NAMALWA (cell line): ENCODE data around the gene B3GALNT1.

Experiments used
- DNase-seq: peaks from one replicate; pipeline ENCODE4 v3.0.0-alpha.2; 2015; ENCODE audit warnings: low spot score

The B3GALNT1 gene

DNA sequence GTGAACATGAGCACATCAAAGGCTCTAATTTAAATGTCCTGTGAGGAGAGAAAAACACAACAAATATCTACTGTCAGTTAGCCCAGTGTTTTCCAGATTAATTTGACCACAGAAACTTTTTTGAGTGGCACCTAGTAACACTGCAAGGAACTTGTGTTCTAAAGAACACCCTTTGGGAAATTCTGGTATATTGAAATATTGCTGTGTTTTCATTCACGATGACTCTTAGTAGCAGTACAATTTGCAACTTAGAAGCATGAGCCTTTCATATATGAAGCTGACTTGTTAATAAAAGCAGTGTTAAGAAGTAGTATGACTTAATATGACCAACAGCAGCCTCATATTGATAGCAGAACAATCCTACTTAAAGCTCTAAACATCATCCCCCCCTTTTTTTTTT lies 32.0 kb downstream of the B3GALNT1 start:
- DNase-seq: no peak

DNA sequence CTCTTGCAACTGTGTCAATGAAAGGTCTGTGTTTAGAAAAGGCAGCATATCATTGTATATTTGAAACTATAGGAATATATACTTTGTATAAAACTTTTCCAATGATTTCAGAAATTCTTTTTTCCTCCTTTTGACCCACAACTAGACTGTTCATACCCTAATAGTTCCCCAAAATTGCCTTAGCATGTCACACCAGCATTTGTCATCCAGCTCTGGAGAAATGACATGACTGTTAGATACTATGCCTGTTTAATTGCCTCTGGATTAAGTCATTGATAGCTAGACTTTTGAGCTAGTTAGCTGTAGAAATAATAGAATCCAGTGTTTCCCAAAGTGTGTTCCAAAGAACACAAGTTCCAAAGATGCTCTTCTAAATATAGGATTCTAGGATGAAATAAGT lies 32.4 kb downstream of the B3GALNT1 start:
- DNase-seq: no peak

GRCh38 chr3:161072211-161072621 lies 32.9 kb downstream of the B3GALNT1 start:
- DNase-seq: no peak

DNA sequence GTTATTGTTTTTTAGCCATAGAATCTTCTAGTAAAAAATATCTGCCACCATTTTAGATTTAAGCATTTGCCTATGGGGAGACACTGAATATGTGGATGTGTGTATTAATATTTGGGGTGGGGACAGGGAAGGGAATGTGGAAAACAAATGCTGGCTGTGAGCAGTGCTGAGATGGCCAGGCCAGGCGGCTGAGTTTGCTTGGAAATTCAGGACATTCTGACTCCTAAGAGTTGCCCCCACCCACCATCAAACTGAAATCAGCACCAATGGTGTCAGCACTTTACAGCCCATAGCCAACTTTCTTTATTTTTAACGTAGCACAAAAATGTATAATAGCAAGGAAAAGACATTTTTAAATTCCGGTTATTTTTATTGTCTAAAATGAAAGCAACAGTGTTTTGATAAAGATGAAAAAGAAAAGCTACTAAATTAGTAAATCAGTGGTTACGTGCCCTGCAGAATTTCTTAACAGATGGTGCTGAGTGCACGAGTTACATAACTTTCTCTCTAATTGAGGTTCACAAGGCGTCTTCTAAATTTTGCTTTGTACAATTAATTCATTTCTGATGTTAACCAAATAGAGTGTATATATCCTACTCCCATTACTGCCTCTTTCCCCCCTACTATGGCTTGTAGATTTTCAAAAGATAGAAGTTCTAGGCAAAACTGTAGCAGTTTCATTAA lies 34.0 kb downstream of the B3GALNT1 start:
- DNase-seq: no peak

- no peak for DNase-seq
These were observed 34.8 kb downstream of the B3GALNT1 start for GRCh38 chr3:161070252-161070930.

DNA sequence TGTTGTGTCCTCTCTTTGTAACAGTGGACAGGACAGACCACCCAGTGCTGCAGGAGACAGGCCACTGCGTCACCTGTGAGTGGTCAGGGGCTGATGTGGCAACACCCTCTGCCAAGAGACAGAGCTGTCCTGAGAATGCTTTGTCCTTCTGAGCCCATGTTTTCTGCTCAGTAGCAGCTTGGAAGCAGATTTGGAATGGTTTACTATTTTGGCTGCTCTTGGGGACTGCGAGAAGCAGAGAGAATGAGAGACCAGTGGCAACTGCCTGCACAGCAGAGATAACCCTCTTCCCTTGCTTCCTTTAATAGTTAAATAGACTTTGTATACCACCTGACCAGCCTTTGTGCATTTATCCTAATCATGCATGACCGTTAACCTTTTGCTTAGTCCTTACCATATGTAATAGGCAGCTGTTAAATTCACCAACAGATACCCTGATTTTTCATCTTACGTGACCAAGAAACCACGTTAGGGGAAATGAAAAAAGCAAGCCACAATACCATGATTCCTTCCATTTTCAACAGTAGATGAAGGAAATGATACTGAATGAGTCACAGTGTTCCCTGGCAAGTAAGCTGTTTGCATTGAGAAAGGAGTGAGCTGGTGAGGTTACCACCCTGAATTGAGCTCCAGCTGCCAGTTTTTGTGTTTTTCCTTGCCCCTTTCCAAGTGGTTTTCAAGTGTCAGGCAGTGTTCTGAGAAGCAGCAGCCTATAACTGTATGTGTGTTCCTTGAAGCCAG lies 35.5 kb downstream of the B3GALNT1 start:
- peak; percentile 78 for DNase-seq

- peak; percentile 22 for DNase-seq
These were observed 37.8 kb downstream of the B3GALNT1 start for GRCh38 chr3:161067335-161067734.

DNA sequence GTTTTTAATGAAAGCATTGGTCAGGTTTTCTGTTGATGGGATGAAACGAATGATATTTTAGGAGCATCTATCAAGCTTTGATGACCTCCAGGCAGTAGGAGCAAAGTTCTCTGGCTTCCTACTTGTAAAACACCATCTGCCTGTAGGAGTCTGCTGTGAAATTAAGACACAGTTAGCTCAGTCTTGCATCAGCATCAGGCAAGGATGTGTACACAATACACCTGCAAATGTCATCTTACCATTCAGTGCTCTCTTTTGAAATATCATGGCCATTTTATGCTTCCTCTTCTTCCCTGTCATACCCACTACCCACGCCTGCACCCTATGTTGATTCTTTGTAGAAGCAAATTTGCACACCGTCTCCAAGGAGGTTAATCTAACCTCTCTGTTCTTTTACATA lies 38.2 kb downstream of the B3GALNT1 start:
- peak; percentile 45 for DNase-seq

GRCh38 chr3:161064413-161064812 lies 40.7 kb downstream of the B3GALNT1 start:
- DNase-seq: no peak

DNA sequence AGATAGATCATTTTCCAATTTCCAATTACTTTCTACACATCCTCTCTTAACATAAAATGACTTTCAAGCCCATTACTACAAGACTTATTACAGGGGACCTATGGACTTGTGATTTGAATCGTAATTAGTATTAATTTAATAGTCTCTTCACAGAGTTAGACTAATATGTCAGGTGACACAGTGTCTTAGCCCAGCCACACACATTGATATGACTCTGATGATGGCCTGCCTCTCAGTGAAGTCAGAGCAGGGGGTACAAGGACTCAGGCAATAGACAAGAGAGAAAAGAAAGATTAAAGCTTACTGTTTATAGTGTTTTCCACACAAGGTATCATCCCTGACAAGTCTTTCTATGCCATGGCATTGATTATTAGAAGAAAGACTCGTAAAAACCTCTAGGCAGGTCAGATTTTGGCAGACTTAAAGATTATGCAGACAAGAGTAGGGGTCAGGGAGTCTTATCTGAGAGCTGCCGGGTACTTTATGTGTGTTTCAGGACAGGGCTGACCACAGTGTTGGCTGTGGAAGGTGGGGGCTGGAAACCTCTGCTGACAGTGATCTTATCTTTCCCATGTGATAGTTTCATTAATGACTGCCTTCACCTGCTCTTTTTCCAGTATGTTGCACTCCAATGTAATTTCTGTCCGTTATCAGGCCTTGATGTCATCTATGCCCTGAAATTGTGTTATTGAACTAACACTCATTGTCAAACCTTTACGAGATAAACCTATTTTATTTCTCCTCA lies 50.1 kb downstream of the B3GALNT1 start:
- DNase-seq: no peak

GRCh38 chr3:161051856-161052255 lies 53.3 kb downstream of the B3GALNT1 start:
- DNase-seq: no peak

- peak; percentile 23 for DNase-seq
These were observed 54.2 kb downstream of the B3GALNT1 start for GRCh38 chr3:161050935-161051334.

GRCh38 chr3:161049683-161050248 lies 55.4 kb downstream of the B3GALNT1 start:
- no peak for DNase-seq

DNA sequence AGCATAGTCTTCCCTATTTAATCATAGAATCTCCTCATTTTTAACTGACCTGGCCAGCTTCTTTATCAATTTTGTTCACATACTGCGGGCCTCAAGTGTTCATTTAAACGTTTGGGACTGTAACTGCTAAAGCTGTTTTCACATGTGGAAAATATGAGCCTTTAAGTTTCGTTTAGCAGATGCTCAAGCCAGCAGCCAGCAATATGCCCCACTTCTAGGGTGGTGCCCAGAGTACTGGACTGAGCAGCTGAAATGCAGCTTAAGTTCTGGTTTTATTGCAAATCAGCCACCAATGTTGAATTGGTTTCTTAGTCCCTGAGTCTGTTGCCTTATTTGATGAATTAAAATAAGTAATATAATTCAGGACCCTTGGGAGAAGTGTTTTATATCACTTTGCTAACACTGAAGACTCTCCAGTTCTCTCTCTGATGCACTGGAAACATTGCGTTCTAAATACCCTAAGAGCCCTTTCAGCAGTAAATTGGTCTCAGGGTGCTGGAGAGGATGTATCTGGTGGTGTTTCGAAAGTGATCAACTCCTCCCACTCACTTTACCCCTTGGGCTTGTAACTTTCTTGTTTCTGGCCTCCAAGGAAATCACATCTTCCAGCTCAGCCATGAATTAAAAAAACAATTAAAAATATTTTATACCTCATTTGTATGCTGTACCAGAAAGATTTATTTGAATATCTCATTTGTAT lies 61.7 kb downstream of the B3GALNT1 start:
- DNase-seq: no peak

GRCh38 chr3:161042023-161042501 lies 63.1 kb downstream of the B3GALNT1 start:
- no peak for DNase-seq

DNA sequence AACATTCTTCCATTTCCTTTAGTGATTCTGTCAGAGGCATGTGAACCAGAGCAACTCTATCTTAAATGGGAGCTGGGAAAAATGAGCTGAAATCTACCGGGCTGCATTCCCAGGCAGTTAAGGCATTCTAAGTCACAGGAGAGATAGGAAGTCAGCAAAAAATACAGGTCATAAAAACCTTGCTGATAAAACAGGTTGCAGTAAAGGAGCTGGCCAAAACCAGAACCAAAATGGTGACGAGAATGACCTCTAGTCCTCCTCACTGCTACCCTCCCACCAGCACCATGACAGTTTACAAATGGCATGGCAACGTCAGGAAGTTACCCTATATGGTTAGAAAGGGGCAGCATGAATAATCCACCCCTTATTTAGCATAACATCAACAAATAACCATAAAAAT lies 66.4 kb downstream of the B3GALNT1 start:
- DNase-seq: no peak

DNA sequence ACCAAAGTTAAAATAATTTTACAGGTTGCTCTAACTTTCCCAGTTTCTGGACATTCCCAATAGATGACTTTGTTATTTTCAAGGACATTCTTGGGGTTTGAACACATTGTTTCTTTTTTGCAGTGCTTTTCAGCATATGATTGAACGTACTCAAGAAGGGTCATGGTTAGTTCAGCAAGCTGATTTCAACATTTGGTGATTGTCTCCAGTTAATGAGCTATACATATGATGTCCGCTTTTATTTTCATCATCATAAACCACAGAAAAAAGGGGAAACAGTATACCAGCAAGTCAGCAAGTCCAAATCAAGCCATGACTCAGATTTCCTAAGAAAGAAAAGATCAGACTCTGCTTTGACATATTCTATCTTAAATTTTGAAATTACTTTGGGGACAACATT lies 69.4 kb downstream of the B3GALNT1 start:
- no peak for DNase-seq

GRCh38 chr3:161034913-161035550 lies 70.1 kb downstream of the B3GALNT1 start:
- DNase-seq: peak; percentile 43
